ENCODE results near the gene SH3BGR.
A peak's percentile ranks its signal among the peaks of the same experiment; 100 is the strongest.
"Not testable (repeated sequence)": the region's sequence is repeated elsewhere in the genome, so short reads cannot be mapped to it uniquely, and the experiment has no call there.

Gene SH3BGR

DNA sequence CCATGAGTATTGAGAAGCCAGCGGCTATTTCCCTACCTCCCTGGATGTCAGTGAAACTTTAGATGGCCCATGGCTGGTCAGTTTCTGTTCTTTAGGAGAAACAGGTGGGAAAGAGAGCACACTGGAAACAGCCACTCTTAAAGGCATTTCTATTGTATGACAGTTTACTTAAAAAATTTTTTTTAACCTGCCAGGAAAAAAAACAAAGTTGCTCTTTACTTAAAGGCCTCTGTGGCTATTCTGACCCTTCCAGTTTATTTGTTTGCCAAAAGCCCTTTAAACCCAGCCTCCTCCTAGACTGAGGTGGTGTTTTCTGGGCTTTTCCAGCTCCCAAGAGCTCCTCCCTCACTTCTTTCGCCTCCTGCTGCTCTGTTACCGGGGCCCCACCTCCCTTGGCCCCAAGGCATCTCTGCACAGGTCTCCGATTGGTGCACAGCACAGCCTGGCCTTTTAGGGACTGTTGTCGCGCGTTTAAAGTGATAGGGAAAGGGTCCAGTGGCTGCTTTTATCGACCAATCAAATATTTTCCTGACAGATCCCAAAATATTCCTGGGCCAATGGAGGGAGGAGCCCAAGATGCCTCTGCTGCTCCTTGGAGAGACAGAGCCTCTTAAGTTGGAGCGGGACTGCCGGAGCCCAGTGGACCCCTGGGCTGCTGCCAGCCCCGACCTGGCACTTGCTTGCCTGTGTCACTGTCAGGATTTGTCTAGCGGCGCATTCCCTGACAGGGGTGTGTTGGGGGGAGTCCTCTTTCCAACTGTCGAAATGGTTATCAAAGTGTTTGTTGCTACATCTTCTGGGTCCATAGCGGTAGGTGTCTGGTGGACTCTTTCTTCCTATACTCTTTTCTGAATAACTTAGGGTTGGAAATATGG, at the start of gene SH3BGR:
SH3BGR (plus strand) TSS at position 639 of the 875 bp plus-strand sequence; CDS start at position 766, 127 bp downstream.
- no peak for DNase-seq (ENCODE audit: low read depth)

DNA sequence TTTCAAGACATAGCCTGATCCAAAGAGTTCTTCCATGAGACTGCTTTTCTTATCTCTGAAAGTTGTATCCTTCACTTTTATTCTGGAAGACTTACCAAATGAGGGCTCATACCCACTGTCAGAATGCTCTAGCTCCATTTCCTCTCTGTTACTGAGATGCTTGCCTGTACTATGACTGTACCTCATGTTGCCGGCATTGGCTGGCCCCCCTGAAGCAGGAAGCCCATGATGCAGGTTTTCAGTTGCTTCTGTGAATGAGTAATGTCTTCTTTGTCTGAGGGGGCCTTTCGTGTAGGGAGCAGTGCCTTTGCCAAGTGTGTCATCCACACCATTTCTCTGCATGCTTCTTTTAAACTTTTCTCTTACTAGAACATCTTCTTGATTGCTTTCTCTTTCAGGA, 45.7 kb upstream of the SH3BGR start:
- DNase-seq (ENCODE audit: low read depth) = no peak

DNA sequence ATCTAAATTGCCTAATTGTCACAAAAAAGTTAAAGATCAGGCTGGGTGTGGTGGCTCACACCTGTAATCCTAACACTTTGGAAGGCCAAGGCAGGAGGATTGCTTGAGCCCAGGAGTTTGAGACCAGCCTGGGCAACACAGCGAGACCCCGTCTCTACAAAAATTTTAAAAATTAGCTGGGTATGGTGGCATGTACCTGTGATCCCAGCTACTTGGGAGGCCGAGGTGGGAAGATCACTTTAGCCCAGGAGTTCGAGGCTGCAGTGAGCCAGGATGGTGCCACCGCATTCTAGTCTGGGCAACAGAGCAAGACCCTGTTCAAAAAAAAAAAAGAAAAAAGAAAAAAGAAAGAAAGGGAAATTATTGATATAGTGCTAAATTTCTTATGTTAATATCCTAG, 32.6 kb upstream of the SH3BGR start:
- DNase-seq (ENCODE audit: low read depth) = not testable (repeated sequence)

DNA sequence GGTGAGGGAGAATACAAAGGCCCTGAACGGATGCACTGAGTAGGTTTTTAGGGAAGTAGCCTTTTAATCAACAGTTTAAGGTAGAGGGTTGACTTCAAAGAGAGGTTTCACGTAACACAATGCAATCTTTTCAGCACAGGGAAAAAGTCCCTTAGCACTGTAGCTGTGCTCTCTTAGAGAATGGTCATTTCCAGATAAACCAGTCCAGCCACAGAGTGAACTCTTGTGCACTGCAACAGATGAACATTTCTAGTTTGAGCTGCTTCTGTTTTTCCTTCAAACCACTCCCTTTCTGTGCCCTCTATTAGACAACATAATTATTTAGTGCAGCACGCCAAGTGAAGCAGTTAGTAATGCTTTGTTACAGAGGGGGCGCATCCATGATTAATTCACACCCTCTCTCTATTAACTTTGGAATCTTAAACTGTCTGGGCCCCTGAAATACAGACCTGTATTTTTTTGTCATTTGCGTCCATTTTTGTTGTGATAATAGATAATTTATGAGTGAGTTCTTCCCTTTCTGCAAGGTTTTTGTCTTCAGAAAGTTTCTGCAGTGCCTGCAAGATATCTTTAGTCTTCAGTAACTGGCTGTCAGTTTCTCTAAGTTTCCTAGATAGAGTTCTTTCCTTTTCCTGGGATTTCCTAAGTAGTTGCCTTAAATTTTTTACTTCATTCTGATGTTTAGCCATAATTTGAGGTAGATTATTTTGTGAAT, 29.1 kb upstream of the SH3BGR start:
- DNase-seq (ENCODE audit: low read depth) = no peak

DNA sequence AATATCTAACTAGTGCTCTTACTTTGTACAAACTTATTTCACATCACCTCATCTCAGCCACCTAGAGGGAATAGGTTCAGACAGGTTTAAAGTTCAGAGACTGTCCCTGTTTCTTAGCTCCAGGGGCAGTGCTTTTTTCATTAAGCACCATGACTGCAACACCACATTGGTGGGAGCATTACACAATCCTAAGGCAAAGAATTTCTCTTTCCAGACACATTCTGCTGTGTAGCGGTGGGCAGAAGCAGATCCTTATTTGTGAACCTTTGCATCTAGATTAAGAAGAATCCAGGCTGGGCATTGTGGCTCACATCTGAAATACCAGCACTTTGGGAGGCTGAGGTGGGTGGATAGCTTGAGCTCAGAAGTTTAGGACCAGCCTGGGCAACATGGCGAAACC, 22.3 kb upstream of the SH3BGR start:
- DNase-seq (ENCODE audit: low read depth) = no peak

DNA sequence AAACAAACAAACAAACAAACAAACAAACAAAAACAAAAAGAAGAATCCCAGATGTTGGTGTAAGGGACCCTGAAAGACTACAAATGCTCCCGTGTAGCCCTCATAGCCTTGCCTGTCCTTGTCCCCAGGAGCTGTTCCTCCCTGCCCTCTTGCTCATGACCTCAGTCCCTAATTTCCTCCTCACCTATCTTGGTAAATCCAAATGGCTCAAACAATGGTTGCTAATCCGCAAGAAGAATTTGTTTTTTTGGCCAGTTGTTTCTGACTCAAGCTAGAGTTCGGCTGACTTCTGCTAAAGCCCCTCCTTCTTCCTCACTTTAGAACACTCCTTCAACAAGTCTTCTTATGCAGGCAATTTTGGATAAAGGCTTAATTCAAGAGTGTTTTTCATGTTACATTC, 21.8 kb upstream of the SH3BGR start:
- no peak for DNase-seq (ENCODE audit: low read depth)

DNA sequence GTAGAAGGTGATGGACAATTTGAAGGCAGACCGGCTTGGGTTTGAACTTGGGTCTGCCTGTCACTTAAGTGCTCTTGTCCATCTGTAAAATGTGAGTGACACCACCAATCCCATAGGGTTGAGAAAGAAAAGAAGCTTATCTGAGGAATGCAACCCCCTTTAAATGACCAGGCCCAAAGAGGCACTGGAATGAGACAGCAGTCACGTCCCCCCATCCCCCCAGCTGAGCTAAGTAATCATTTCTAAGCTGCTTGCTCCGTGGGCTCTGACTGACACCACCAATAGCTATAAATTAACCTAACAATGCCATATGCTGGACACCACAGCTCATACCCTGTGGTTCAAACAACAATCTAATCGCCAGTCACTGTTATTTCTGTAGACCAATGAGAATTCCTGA, 21.3 kb upstream of the SH3BGR start:
- no peak for DNase-seq (ENCODE audit: low read depth)

DNA sequence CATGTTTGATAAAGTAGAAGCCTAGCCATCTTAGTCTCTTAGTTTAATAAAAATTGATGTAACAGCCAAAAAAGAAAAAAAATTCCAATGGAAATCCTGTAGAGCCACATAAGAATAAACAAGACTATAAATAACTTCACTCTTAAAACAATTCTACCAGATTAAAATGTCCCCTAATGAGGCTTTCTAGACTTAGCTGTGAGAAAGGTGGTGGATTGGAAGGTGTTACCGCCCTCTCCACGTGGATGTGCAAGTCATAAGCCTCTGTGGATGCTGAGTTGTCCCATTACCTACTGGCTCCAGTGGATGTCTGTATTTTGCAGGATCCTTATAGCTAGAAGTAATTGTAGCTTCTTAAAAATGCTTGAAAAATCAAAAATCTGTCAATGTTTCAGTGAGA, 20.8 kb upstream of the SH3BGR start:
- no peak for DNase-seq (ENCODE audit: low read depth)

DNA sequence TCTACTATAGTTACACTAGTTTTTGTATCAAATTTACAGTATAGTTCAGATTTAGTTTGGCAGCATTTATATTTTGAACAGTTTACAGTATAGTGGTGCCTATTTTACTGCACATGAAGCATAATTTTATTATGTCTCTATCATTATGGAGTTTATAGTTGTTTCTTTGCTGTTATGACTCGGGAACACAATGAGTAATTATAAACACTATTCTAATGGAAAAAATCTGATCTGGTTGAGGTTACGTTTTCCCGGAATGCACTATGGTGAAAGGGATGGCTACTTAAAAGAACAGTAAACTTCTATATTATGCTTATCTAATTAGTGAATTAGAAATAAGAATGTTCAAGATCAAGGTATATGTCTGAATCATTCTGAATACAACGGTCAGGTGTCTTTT, 16.8 kb upstream of the SH3BGR start:
- DNase-seq (ENCODE audit: low read depth) = no peak

DNA sequence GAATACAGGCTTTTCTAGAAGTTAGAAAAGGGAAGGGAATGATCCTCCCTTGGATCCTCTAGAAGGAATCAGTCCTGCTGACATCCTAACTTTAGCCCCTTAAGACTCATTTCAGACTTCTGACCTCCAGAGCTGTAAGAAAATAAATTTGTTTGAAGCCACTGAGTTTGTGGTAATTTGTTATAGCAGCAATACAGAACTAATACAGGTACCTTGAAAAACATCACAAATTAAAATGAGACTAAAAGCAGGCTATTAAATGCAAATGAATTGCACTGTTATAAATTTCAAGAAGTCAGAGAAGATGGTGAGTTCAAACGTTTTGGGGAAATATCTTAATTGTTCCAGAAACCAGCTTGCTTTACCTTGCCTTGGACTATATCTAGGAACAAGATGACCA, 12.5 kb upstream of the SH3BGR start:
- no peak for DNase-seq (ENCODE audit: low read depth)

DNA sequence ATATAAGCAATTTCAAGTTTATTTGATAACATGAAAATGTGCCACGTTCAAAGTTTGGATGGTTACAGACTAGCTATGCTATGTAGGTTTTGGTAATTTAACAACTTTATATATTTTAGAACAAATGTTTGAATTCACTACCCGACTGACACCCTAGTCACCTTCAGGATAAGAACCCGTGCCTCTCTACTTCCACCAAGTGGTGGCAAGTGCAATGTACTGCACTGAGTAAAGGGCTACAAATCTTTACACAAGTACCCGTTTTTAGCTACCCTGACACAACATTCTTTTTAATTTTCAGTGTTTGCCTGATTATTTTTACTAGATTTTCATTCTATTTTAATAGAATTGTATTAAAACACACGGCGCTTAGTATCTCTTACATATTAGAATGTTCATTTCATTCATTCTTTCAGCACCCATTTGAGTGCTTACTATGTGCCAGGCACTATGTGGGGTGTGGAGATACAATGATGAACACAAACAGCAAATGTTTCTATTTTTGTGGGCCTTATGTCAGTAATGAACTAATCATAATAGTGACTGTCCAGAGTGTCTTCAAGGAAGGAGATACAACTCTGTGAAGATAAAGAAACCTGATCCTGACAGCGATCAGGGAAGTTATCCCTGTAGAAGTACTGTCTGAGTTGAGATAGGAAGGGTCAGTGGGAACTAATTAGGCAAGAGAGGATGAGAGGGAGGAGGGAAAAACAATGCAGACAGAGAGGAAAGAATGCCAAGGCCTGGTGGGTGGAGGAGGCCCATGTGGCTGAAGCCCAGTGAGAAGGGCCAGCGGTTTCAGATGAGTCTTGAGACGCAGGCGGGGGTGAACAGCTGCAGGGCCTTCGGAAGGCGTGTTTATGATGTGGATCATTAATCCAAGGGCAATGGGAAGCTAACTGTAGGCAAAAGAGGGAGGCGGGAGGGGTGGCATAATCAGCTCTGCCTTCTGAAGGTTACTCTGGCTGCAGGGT, 10.0 kb upstream of the SH3BGR start:
- no peak for DNase-seq (ENCODE audit: low read depth)

DNA sequence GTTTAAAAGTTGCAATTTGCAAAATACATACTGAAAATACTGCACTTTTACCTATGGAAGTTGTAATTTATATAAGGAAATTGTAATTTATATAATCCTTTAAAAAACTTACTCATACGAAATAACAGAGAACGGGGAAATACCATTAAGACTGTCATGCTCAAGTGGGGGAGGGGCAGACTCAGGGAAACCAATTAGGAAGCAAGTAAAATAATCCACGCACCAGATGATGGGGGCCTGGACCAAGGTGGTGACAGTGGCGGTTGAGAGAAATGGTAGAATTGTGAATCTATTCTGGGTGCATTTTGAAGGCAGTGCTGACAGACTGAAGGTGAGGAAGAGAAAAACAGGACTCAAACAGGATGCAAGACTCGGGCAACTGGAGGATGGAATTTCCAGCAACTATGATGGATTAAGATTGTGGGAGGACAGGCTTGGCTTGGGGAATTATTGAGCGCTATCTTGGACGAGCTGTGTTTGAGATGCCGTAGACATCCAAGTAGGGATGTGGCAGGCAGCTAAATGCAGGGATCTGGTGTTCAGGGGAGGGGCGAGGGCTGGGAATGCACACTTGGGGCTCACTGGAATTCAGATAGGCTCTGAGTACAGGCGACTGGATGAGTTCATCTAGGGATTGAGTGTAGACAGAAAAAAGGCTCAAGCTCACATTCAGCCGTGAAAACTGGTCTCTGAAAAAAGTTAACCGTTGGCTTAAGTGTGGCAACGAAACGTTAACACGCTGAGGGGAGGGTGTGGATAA, 7.2 kb upstream of the SH3BGR start:
- DNase-seq (ENCODE audit: low read depth) = no peak

DNA sequence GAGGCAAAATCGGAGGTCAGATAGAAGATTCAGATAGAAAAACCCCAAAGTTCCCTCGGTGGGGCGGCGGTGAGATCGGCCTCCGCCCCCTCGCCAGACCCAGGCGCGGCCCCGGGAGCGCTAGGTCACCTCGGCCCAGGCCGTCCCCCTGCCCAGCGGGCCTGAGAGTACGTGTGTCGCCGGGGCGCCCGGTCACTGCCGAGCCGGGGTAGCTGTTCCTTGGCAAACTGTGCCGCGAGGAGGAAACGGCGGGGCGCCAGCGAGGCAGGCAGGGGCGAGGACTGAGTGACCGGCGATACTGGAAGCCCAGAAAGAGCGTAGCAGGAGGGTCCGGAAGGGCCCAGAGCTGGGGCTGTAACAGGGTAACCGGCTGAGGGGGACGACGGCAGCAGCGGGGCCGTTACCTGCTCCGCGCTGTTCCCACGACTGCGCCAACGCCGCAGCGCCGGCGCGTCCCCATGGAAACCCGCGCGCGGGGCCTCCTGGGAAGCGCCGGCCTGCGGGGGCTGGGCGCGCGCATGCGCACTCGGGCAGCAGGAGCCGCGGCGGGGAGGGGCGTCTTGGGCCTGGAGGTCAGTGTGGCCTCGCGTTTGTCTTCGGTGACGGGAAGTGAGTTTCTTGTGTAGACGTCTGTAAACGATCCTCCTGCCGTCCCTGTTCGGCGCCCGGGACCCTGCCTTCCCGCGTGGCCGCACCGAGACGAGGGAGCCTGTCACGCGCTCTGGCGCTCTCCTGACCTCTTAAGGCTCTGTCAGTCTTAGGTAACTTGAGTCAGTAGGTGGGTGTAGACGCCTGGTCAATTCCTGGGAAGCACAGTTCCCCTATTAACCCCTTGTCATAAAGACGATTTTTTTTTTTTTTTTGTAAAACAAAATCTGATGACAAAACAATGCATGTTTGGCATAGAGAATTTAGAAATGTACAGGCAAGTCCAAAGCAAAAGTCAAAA, 6.2 kb upstream of the SH3BGR start, which contains the start of gene LCA5L:
LCA5L (minus strand) TSS at position 458 of the 949 bp plus-strand sequence. CDS start 17,285 bp downstream, outside the sequence.
- peak; percentile 88 for DNase-seq (ENCODE audit: low read depth)

DNA sequence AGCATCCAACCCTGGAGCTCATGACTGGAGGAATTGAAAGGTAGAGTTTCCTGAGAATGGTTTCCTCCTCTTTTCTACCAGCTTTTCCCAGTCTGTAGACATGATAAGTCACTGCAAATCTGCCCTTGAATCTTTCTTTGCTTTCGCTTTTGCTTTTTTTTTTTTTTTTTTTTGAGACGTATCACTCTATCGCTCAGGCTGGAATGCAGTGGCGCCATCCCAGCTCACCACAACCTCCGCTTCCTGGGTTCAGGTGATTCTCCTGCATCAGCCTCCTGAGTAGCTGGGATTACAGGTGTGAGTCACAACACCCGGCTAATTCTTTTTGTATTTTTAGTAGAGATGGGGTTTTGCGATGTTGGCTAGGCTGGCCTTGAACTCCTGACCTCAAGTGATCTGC, 4.5 kb upstream of the SH3BGR start:
- no peak for DNase-seq (ENCODE audit: low read depth)

DNA sequence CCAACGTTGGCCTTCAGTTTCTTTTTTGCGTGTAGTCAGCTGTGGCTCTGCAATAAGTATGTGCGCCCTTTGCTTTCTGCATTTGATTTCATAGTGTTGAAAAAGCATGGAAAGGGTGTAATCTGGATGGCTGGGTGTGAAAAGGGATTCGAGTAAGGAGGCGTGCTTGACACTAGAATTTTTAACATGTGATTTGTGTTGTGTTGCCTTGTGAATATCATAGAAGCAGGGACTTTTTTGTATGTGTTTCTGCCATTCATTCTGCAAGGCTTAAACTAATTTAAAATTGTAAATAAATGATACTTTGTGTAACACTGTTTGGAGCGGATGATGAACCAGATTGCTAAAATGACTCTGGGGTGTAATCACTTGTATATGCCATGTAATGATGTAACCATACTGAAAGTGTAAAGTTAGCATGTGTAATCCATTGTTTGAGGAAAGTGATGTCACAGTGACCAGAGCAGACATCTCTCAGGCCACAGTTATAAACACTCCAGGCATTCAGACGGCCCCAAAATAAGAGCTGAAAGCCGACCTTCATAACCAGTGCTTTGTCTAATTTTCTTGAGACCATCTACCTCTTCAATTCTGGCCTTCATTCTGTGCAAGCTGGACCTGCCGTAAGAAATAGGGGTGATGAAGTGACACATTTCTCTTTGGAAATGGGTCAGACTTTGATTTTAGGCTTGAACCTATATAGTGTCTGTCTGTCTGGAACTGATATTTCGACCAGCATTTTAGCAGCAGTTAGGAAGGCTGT, 618 bp downstream of the SH3BGR start:
- no peak for DNase-seq (ENCODE audit: low read depth)

DNA sequence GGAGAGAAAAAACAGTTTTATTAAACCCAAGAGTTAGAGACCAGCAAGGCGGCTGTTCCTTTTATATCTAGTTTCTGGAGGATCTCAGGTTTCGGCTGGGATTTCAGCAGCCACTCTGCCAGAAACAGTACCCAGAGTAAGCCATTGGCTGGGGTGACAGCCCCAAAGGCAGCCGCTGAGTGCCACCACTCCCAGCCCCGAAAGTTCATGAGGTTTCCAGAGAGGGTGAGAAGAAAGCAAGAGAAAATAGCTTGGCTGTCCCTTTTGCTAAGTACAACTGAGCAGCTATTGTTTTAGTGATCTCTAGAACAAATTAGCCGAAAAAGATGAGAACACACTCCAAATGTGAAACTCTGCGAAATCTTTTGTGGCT, 1.2 kb downstream of the SH3BGR start:
- DNase-seq (ENCODE audit: low read depth) = no peak

DNA sequence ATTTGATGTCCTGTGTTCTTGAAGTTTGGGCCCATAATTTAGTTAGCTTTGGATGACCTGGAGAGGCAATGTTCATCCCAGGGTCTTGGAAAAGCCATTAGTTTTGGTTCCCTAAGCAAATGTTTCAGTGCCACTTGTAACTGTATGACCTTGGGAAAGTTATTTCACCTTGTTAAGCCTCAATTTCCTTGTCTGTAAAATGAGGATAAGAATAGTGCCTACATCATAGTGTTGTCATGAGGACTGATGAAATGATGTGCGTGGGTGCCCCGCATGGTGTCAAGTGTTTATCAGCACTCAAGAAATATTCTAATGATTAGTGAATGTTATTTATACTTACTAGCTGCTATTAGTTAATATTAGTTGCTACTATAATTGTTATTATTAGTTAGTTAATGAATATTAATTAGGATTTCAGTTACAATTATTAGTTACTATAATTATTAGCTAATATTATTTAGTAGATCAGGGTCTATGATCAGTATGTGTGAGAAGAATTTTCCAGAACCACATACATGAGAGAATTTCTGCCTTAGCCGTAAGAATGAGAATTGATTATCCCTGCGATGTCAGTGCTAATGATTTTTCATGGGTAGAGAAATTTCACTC, 1.9 kb downstream of the SH3BGR start:
- DNase-seq (ENCODE audit: low read depth) = no peak

DNA sequence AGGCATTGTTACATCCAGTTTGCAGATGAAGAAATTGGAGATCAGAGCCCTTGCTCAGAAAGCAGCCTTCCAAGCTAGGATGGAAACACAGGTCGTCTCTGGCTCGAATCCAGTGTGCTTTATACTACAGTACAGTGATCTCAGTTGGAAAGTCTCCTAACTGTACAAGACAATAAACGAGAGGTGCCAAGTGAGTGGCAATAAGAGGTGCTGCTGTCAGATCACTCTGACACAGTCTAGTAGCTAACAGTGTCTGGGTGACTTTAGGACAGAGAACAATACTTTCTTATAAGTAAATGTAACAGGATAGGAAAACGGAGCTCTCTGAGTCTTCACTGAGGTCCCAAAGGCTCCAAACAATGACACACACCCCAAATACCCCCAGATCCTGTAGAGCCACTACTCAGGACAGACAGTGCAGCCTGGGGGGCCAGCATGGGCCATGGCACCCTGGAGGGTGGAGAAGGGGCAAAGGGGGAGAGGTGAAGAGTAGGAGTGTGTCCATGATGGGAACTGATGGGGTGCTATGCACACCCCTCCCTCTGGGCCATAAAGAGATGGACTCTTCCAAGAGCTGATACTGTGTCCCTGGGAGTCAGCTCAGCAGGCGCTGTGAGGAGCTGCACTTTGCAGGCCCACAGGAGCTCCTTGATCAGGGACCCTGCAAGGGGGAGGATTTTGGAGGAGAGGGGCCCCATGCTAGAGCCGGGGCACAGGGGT, 3.3 kb downstream of the SH3BGR start:
- DNase-seq (ENCODE audit: low read depth) = no peak
